HG02870 (cell line): ENCODE data around the gene EMSY.

Source experiments
- ATAC-seq: cut with Tn5 transposase; IDR thresholded peaks from one replicate; pipeline ENCODE4 v1.9.1; 2021; ENCODE audit warnings: mild to moderate bottlenecking, moderate library complexity; ENCODE audit not compliant: unreplicated experiment

Gene EMSY

DNA sequence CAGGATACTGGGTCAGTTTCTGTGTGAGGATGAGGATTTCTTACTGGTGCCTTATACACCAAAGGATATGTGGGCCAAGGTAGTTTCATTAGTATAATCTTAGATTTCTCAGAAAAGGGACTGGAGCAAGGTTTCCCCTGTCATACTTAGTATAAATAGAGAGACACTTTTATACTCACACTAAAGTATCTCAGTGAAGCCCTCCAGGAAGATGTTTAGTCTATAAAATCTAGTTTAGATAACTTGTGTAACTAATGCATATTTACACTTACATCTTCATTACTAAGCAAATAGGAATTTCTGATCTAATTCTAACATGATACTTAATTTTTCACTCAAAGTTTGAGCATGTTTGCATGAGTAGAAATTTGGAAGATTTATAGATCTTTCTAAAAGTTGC, 11.1 kb downstream of the EMSY start:
- ATAC-seq, result no peak

DNA sequence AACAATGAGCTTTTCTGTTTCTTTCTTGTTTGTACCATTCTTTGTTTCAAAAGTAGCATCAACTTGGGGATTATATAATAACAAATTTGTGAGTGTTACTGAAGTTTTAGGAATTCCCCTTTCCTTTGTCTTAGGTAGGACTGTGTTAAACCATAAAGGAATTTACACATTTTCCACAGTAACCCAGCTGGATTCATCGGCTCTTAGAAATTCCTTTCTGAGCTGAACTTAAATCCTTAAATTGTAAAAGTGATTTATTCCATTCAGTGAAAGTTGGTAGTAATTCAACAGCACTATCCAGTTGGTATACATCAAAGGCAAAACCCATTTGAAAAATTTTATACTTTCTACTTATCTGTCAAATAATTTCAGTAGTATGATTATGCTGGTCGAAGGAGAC, 11.8 kb downstream of the EMSY start:
- no peak for ATAC-seq

DNA sequence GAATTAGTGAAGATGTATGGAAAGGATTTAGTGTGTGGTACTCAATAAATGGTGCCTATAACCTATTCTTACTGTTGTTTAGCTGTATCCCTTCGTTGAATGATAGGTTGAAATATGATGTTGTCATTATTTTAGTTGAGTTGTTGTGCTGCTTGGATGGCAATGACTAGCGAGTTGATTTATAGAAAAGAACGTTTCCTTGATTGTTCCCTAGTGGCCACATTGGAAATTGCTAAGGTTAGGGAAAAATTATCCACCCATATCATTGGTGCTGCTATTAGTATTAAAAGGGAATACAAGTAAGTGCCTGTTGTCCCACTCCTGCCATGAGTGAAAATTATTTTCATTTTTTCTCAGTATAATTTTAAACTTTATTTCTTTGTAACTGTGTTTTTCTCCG, 14.5 kb downstream of the EMSY start:
- ATAC-seq, result no peak

DNA sequence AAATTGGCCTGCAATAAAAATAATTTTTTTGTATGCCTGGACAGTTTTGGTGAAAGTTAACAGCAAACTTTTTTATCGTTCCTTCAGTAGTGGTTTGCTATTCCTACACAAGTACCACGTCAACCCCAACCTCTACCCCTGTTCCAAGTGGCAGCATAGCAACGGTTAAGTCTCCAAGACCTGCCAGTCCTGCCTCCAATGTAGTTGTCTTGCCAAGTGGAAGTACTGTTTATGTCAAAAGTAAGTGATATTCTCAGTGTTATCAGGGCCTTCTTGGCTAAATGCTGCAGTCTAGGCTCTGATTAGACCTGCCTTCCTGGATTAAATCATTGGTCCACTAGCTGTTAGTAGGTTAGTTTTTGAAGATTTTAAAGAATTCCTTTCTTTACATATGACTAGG, 15.0 kb downstream of the EMSY start:
- no peak for ATAC-seq

GRCh38 chr11:76462317-76462716, 17.5 kb downstream of the EMSY start:
- no peak for ATAC-seq

DNA sequence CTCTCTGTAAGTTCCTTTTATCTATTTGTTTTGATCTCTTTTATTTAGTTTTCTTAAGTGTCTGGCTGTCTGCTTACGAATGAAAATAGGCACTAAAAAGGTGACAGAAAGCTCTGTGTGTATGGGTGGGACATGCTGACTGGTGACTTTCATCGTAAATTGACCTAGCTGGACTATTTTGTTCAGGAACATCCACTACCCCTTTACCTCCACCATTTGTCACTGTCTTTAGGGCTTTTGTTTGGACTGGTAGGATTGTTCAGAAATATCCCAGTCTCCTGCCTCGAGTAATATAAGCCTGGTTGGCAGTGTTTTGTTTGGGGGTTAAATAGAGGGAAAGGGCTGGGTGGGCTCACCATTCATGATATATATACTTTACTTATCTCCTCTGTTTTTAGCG, 20.9 kb downstream of the EMSY start:
- no peak for ATAC-seq

DNA sequence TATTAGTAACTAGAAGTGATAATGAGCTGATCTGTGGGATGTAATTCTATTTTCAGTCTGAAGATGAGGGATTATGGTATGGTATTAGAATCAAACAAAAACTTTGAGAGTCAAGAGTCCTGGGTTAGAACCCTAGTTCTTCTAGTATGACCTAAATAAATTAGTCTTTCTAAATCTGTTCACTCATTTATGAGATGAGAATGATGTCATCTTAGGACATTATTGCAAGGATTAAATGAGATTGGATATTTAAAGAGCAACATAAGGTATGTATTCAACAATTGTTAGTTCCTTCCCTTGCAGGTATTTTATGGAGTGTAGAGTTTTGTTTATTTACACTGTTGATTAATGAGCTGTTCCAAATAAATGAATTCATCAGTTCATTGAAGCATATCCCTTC, 21.8 kb downstream of the EMSY start:
- no peak for ATAC-seq

- ATAC-seq, result no peak
Measured at GRCh38 chr11:76469141-76469540, 24.3 kb downstream of the EMSY start.

DNA sequence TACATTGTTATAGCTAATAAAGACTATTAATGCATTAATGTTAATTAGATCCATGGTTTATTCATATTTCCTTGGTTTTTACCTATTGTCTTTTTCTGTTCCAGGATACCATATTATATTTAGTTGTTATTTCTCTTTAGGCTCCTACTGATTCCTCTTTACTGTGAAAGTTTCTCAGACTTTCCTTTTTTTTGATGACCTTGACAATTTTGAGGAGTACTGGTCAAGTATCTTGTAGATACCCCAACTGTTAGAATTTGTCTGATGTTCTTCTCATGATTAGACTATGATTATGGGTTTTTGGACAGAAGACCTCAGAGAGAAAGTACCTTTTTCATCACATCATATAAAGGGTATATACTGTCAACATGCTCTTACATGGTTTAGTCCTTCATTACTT, 26.6 kb downstream of the EMSY start:
- ATAC-seq, result no peak

GRCh38 chr11:76480241-76480640, 35.4 kb downstream of the EMSY start:
- ATAC-seq, result no peak

DNA sequence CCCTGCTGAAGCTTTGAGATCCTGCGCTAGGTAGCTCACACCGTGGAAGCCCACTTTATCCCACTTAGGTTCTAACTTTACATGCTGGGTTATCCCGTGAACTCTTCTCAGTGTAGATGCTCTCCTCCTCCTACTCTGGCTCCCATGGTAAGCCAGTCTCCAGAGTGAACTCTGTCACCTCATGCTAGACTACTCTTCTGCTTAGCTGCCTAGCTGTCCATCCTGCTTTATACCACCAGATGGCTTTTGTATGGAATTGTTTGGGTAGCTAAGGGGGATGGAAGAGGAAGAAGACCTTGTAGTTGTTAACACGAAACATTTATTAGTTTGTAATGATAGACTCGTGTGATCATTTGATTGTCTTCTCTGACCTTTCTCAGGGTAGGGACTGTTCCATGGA, 46.8 kb downstream of the EMSY start:
- ATAC-seq, result no peak

GRCh38 chr11:76493040-76493439, 48.2 kb downstream of the EMSY start:
- ATAC-seq, result no peak

DNA sequence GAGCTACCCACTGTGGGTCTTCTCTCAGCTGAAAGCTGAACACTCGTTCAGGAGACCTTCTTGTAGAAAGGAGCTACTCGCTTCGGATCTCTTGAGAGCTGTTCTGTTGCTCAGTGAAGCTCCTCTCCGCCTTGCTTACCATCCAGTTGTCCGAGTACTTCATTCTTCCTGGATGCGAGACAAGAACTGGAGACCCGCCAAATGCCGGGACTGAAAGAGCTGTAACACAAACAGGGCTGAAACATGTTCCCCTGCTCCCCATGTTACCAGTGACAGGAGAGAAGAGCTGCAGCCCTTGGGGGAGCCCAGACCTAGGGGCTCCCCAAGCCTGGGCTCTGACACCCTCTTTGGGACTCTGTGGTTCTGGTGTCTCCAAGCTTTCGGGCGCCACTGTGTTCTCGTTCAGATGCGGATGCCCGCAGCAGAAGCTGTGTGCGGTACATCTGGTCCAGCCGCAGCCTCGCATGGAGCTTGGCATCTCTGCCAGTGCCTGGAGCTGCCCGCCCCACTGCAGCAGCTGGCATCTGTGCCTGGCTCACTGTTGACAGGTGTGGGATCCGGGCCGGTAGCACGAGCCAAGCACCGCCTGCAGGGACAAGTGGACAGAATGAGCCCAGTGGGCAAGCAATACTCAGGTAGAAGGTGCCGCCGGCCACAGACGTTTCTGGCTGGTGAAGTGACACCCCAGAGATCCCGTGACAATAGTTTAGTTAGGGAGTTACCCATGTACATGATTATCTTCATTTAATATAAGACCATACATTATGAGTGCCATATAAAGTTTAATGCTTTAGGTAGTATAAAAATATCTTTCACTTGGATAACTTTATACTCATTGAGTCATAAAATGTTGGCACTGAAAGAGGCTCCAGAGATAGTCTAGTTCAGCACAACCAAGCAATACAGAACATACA, 49.1 kb downstream of the EMSY start:
- ATAC-seq, result no peak

- ATAC-seq, result no peak
Measured at GRCh38 chr11:76495019-76495418, 50.2 kb downstream of the EMSY start.

DNA sequence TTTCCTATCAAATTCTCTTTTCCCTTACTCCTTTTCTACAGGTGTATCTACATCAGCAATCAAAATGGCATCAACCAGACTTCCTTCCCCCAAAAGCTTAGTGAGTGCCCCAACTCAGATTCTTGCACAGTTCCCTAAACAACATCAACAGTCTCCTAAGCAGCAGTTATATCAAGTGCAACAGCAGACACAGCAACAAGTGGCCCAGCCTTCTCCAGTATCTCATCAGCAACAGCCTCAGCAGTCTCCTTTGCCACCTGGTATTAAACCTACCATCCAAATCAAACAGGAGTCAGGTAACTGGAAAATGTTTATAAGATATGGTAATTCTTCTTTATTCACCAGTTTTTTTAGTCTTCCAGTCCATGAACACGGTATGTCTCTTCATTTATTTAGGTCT, 51.4 kb downstream of the EMSY start:
- ATAC-seq, result no peak

GRCh38 chr11:76501526-76502202, 56.8 kb downstream of the EMSY start:
- ATAC-seq, result no peak

GRCh38 chr11:76506833-76507232, 62.0 kb downstream of the EMSY start:
- ATAC-seq, result no peak

- ATAC-seq, result no peak
Measured at GRCh38 chr11:76510060-76511047, 65.5 kb downstream of the EMSY start.

- no peak for ATAC-seq
Measured at GRCh38 chr11:76512851-76513653, 68.2 kb downstream of the EMSY start.

GRCh38 chr11:76513654-76514034, 68.8 kb downstream of the EMSY start:
- ATAC-seq, result no peak
